K562 (cell line): ENCODE data around the gene CNTN4.

Source experiments
- CEBPB ChIP-seq: fragments of 450-650 bp; IDR thresholded peaks from 2 replicates; pipeline ENCODE4 v1.6.1; 2016; ENCODE audit warnings: missing genetic modification characterization, missing compliant biosample characterization
- EZH2 ChIP-seq: IDR thresholded peaks from 2 replicates; pipeline ENCODE4 v1.6.1; 2012; ENCODE audit warnings: low read depth, mild to moderate bottlenecking, inconsistent platforms, low read length, borderline replicate concordance
- FOXJ3 ChIP-seq: sonication (generic); formaldehyde crosslinking; IDR thresholded peaks from 2 replicates; pipeline ENCODE4 v1.4.0; 2020; ENCODE audit warnings: mild to moderate bottlenecking, missing genetic modification reagents
- NONO ChIP-seq, 2 experiments: fragments of 200-400 bp in 1 of 2; fragments of 450-650 bp in 1 of 2; formaldehyde crosslinking in 1 of 2; IDR thresholded peaks; 2 replicates each; pipeline ENCODE4 v1.6.1; 2017; ENCODE audit warnings: low read depth in 2 of 2, mild to moderate bottlenecking in 2 of 2, moderate library complexity in 2 of 2, low read length in 1 of 2
- TF ChIP-seq, protein P1 (sequence below): fragments of 250-450 bp; sonication (Bioruptor Pico); IDR thresholded peaks from 2 replicates; pipeline ENCODE4 v1.9.0; 2021; ENCODE audit warnings: mild to moderate bottlenecking, inconsistent platforms

DNA sequence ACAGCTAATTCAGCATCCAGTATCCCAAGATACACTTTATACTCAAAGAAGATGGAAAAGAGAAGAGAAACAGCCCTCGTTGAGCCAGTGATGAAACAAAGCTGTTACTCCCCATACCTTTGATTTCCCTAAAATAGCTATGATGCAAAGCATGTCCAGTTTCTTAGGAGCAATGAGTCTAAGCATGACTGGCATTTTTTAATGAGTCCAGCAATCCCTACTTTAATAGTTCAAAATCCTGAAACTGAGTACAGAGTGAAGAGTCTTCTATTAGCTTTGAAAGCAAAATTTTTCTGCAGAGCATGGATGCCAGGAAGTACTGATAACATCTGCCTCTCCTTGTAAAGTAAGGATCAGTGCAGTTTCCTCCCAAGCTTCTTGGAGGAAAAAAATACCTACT is 708.8 kb downstream of the CNTN4 start:
- TF ChIP-seq NONO (IDR thresholded peaks at IDR 0.05; ENCODE audit: low read depth in 2 of 2, low read length in 1 of 2) (no peak), FOXJ3 (CRISPR knock-in tag) (no peak), CEBPB (no peak), EZH2 (no peak)
- TF ChIP-seq, protein P1, sequence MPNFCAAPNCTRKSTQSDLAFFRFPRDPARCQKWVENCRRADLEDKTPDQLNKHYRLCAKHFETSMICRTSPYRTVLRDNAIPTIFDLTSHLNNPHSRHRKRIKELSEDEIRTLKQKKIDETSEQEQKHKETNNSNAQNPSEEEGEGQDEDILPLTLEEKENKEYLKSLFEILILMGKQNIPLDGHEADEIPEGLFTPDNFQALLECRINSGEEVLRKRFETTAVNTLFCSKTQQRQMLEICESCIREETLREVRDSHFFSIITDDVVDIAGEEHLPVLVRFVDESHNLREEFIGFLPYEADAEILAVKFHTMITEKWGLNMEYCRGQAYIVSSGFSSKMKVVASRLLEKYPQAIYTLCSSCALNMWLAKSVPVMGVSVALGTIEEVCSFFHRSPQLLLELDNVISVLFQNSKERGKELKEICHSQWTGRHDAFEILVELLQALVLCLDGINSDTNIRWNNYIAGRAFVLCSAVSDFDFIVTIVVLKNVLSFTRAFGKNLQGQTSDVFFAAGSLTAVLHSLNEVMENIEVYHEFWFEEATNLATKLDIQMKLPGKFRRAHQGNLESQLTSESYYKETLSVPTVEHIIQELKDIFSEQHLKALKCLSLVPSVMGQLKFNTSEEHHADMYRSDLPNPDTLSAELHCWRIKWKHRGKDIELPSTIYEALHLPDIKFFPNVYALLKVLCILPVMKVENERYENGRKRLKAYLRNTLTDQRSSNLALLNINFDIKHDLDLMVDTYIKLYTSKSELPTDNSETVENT = no peak
